GM18858 (cell line): ENCODE measurements around the gene KCTD17.

ENCODE experiments used
- ATAC-seq: cut with Tn5 transposase; IDR thresholded peaks from one replicate; pipeline ENCODE4 v1.9.1; 2021; ENCODE audit not compliant: unreplicated experiment

Gene KCTD17

DNA sequence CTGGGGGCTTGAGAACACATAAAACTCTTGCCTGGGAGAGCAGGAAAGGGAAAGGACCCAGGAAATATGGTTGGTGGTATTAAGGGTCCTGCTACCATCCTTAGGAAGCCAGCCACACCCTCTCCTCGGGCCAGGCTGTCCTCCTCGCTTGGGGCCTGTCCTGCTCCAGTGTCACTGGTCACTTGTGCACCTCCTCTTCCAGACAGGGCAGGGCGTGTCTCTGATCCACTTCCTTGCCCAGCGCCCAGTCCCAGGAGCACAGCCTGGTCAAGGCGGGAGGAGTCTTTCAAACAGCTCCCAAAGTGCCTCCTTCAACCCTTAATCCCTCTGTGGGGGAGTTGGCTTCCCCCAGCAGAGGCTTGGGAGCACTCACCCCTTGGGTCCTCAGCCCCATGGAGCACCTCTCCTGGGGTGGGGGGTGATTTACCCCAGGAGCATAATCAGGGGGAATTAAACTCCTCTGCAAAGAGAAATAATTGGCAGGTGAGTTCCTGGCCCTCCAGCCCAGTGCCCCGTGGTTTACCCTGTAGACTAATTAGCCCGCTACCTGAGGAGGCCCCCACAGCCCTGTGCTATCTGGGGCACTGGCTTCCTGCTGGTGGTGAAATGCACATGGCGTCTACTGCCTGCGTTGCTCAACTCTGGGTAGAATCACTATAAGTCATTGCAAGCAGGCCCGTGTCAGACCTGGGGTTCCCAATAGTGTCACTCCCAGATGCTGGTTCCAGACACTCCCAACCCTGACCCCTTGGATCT, 49.9 kb downstream of the KCTD17 start:
- no peak for ATAC-seq

DNA sequence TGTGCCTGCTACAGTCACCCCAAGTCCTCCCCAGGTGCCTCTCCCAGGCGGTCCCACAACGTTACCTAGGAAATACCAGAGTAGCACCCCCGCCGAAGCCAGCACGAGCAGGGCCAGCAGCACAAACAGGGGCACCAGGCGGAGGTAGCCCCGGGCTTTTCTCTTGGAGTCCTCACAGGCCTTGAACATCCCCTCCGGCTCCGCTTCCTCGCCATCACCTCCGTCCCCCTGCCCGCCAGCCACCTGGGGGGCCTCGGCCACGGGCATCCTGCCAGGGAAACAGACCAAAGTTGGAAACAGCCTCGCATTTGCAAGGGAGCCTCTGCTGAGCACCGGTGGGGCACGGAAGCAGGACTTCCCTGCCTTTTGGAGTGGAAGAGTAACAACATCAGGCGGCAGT, 51.6 kb downstream of the KCTD17 start:
- no peak for ATAC-seq

DNA sequence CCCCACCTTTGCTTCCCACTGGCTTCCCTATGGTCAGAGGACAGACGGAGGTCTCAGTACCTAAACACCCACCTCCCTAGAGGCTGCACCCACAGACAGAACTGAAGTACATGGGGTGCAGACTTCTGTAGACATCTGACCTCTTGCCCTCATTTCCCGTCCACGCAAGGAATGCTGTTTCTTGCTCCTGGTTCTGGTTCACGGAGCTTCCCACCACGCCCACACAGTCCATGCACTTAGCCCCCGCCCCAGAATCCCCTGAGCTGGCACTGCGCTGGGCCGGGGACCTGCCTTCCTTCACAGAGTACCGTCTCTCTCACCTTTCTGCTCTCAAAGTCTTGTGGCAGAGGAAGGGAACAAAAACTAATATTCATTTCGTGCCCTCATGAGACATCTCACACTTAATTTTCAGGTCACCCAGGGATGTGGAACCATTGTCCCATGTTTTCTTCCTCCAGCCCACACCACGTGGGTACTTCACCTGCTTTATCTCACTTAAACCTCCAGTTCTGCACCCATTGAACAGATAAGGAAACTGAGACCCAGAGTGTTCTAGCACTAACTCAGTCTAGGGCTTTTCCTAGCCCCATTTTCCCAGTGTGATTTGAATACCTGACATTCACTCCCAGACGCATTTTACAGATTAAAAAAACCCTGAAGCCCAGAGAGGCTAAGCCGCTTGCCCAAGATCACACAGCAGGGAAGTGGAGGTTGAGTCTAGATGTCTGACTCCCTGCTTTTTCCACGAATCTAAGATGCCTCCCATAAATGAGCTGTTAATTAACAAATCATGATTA, 52.3 kb downstream of the KCTD17 start:
- no peak for ATAC-seq

DNA sequence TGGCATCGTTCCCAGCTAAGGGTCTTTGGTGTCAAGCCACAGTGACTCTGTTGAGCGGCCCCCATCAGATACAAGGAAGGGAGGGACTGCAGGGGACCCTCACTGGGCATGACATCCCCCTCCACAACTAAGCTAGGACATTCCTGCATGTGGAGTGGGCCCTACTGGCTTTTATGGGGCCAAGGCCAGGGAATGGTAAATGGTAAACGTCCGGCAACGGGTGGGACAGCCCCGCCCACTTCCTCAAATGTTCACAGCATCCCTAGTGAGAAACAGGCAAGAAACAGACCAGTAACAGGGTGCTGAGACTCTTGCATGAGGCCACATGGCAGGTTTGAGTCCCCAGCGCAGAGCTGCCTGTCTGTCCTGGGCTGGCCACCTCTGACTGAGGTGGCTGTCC, 53.6 kb downstream of the KCTD17 start:
- ATAC-seq: no peak

DNA sequence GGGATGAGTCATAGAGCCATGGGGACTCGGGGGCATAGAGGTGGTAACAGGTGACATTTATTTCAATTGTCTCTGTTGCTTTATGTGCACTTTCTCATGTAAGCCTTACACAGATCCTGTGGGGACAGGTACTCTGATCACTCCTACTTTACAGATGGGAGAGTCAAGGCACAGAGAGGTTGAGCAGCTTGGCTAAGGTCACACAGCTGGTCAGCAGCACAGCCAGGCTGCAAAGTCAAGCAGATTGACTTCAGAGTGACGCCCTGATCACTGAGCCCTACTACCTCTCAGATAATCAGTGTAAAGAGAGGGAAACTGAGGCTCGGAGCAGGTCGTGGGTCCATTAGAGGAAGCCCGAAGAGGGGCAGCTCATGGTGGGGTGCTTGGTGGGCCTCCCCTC, 54.4 kb downstream of the KCTD17 start:
- no peak for ATAC-seq

DNA sequence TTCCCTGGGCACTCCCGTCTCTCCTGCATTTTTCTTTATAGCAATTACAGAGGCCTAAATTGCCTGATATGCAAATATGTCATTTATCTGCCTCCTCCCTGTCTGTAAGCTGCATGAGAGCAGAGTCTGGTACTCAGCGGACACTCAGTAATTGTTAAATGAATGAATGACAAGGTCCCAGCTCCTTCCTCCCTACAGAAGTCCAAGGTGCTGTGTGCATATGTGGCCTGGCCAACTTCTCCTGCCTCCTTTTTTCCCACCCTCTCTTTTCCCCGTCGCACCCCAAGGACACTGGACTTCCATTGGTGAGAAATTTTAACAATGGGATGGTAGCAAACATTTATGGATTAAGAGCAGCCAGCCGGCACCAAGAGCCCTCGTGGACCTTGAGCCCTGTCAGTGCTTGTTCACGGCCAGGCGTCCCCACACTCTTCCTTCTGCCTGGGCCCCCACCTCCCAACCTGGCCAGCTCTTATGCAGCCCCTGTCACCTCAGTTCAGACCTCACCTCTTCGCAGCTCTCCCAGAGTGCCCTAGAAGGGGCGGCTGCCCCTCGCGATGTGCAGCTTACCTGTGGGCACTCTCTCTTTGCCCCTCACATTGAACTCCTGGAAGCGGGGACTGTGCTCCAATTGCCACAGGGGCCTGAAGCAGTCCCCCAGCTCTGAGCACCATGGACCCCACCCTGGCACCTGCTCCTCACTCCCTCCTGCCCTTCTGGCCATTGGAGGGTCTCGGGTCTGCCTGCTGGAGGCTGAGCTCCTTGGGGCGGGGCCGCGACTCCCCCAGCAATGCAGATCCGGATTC, 56.5 kb downstream of the KCTD17 start:
- ATAC-seq: no peak

DNA sequence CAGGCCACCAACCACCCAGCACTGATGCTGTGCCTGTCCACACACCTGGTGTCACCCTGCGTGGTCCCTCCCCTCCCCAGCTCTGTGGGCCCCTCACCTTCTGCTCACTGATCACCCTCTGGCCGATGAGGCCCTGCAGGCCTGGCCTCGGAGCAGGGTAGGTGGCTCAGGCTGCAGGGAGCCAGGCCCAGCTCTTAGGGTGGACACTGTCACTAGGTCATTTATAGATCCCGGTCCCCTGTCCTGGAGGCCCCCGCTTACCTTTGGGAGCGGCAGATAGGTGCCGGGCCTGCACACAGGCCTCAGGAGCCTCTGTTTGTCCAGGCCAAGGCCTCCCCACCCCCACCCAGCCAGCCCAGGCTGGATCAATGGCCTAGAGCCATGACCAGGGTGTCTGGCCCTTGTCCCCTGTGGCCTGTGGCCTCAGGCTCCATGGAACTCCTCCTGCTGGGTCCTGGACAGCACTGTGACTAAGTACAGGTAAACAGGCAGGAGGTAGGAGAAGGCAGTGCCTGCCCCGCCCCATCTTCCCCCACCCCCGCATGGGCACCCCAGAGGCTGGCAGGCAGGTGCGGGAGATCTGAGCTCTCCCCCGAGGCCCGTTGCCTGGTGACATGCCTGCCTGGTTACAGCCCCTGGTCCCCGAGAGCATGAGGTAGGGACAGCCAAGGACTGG, 57.8 kb downstream of the KCTD17 start, which contains the start of gene TMPRSS6:
TSS of gene TMPRSS6 (minus strand) at position 472 of the 676 bp plus-strand sequence. CDS start 6,296 bp downstream, outside the sequence.
- no peak for ATAC-seq

DNA sequence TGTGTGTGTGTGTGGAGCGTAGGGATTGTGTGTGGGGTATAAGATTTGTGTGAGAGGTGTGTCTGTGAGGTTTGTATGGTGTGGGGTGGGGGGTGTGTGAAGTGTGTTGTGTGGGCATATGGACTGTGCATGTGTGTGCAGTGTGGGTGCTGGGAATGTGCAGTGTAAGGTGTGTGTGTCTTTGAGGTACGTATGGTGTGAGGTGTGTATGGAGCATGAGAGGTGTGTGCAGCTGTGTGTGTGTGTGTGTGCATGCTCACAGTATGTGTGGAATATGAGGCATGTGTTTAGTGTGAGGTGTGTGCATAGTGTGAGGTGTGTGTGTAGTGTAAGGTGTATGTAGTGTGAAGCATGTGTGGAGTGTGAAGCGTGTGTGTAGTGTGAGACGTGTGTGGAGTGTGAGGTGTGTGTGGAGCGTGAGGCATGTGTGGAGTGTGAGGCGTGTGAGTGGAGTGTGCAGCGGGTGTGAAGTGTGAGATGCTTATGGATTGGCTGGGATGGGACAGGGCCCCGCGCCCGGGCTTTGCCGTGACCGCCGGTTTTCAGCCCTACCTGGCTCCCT, 59.7 kb downstream of the KCTD17 start:
- ATAC-seq: no peak

DNA sequence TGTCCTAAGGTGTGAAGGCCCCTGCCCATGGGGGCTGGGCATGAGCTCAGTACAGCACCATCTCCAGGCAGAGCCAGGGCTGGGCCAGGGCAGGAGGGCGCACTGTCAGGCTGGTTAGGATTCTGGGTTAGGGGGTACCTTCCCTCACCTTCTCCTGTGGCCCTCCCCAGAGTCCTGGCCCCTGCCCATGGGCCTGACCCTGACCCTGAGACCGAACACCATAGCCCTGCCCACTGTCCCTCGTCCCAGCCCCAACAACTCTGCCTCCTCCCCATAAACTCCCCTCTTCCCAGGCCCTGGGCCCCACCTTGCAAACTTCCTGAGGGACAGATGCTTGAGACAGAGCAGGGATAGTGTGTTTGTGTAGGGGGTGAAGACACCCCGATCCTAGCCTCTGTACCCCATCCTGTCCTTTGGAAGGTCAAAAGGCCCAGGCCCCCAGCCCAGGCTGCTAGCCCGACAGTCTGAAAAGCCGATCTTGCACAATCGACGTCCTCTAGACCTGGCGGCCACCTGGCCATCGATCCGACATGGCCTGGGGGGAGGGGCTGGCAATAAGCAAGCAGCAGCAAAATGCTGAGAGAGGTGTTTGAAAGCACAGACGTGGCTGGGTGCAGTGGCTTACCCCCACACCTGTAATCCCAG, 60.7 kb downstream of the KCTD17 start:
- ATAC-seq: no peak
